A673 (cell line): ENCODE data around the gene MLC1. TPM values are rescaled to one million over a fixed set of nuclear protein-coding genes. Genes with fewer than 3 reads are reported as not detected.

ENCODE experiments used
- BruUV-seq: library from RNA; stranded (reverse); fragments of 400-500 nt; replicated peaks from 2 replicates; lab custom pipeline; 2021; lab: Mats Ljungman, UMichigan
- CTCF ChIA-PET: fragments of 300-600 bp; sonication (Branson Sonifier 250); formaldehyde crosslinking; loops from one replicate; lab custom pipeline; 2022; ENCODE audit warnings: antibody characterized with exemption; lab: Charles Lee
- POLR2A ChIA-PET: fragments of 300-600 bp; sonication (Branson Sonifier 250); formaldehyde crosslinking; loops from one replicate; lab custom pipeline; 2022; ENCODE audit warnings: antibody characterized with exemption; ENCODE audit not compliant: low non-redundant PET; lab: Charles Lee
- DNase-seq: peaks from one replicate; pipeline ENCODE4 v3.0.0-alpha.2; 2015; ENCODE audit warnings: low spot score
- H3K27ac ChIP-seq: fragments of 200-600 bp; sonication (generic); 2 replicates; pipeline ENCODE4 v1.5.1; 2016; ENCODE audit warnings: mixed run types, low read depth, mild to moderate bottlenecking, mixed read lengths, antibody characterized with exemption, low read length; ENCODE audit not compliant: poor library complexity, severe bottlenecking
- H3K27me3 ChIP-seq: fragments of 200-600 bp; sonication (generic); replicated peaks from 2 replicates; pipeline ENCODE4 v1.6.1; 2017; ENCODE audit warnings: mixed run types, low read depth, mild to moderate bottlenecking, mixed read lengths, antibody characterized with exemption, low read length; ENCODE audit not compliant: insufficient read depth, poor library complexity
- H3K36me3 ChIP-seq: fragments of 200-600 bp; sonication (generic); 2 replicates; pipeline ENCODE4 v1.6.1; 2016; ENCODE audit warnings: mixed run types, mild to moderate bottlenecking, mixed read lengths, antibody characterized with exemption, low read length; ENCODE audit not compliant: insufficient read depth, poor library complexity, severe bottlenecking
- H3K4me1 ChIP-seq: fragments of 200-600 bp; sonication (generic); 2 replicates; pipeline ENCODE4 v1.6.1; 2017; ENCODE audit warnings: mixed run types, mild to moderate bottlenecking, mixed read lengths, antibody characterized with exemption, low read length; ENCODE audit not compliant: insufficient read depth, poor library complexity, severe bottlenecking
- H3K4me3 ChIP-seq: fragments of 200-600 bp; sonication (generic); 2 replicates; pipeline ENCODE4 v1.5.1; 2016; ENCODE audit warnings: low read depth, mixed run types, mild to moderate bottlenecking, mixed read lengths, low read length; ENCODE audit not compliant: poor library complexity, severe bottlenecking
- H3K9me3 ChIP-seq: fragments of 200-600 bp; sonication (generic); 2 replicates; pipeline ENCODE4 v1.6.1; 2016; ENCODE audit warnings: mixed run types, low read depth, mild to moderate bottlenecking, mixed read lengths, antibody characterized with exemption, low read length; ENCODE audit not compliant: poor library complexity, severe bottlenecking
- EZH2 ChIP-seq: fragments of 200-600 bp; sonication (generic); IDR thresholded peaks from 2 replicates; pipeline ENCODE4 v1.6.1; 2017; ENCODE audit warnings: borderline replicate concordance, low read depth, mild to moderate bottlenecking, mixed read lengths, antibody characterized with exemption, low read length; ENCODE audit not compliant: poor library complexity, severe bottlenecking
- intact Hi-C: fragments of 100-400 bp; cut with micrococcal nuclease; formaldehyde crosslinking; loops from one replicate; pipeline ENCODE4 v1.10.0; 2022; ENCODE audit not compliant: unreplicated experiment
- total RNA-seq: library from RNA; stranded (reverse); gene quantifications from 2 replicates; pipeline ENCODE4 v1.2.3, GENCODE V29; 2021
- TF ChIP-seq, protein P1 (sequence below): fragments of 300-800, 200-600 bp; sonication (generic); conservative IDR thresholded peaks from 2 replicates; pipeline ENCODE4 v1.5.1; 2017; ENCODE audit warnings: low read depth, mild to moderate bottlenecking, antibody characterized with exemption, low read length, moderate library complexity, mixed read lengths

The MLC1 gene
- total RNA-seq, 1 experiment from 2014 or later = 0.75 TPM

DNA sequence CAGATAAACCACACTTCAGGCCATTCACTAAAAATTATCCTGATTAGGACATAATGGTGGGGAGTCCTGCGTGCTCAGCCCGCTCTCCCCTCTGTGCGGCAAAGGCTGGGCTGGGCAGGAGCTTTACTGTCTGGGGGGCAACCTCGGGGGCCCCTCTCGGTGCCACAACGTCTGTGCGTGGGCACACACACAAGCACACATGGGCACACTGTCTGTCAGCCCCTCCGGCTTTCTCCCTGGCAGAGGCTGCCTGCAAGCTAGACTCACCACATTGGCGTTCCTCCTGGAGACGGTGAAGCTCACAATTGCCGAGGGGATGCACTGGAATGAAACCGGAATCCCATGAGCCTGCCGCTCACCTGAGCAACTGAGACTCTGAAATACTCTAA, 5.2 kb downstream of the MLC1 start:
- CTCF ChIA-PET = no interaction called here

DNA sequence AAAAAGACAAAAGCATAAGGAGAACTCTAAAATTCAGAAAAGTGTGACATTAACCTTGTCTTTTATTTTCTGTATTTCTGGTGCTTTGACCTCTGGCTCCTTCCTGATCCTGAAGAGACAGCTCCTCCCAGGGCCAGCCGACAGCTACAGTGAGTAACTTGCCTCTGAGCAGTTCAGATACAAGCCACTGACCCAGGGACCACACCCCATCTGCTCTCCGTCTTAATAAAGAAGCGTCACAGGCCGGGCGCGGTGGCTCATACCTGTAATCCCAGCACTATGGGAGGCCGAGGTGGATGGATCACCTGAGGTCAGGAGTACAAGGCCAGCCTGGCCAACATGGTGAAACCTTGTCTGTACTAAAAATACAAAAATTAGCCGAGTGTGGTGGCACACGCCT, 6.5 kb downstream of the MLC1 start:
- no peak for DNase-seq
- TF ChIP-seq, protein P1, sequence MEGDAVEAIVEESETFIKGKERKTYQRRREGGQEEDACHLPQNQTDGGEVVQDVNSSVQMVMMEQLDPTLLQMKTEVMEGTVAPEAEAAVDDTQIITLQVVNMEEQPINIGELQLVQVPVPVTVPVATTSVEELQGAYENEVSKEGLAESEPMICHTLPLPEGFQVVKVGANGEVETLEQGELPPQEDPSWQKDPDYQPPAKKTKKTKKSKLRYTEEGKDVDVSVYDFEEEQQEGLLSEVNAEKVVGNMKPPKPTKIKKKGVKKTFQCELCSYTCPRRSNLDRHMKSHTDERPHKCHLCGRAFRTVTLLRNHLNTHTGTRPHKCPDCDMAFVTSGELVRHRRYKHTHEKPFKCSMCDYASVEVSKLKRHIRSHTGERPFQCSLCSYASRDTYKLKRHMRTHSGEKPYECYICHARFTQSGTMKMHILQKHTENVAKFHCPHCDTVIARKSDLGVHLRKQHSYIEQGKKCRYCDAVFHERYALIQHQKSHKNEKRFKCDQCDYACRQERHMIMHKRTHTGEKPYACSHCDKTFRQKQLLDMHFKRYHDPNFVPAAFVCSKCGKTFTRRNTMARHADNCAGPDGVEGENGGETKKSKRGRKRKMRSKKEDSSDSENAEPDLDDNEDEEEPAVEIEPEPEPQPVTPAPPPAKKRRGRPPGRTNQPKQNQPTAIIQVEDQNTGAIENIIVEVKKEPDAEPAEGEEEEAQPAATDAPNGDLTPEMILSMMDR = no peak
- no peak for TF ChIP-seq EZH2
- BruUV-seq = no TSS peak
- Histone ChIP-seq H3K4me1 (no peaks in the 10 kb centered on the region), H3K27me3 (no peaks in the 10 kb centered on the region), H3K9me3 (no peaks in the 10 kb centered on the region), H3K4me3 (no peak overlapping the region), H3K36me3 (no peaks in the 10 kb centered on the region), H3K27ac (no peak overlapping the region)
- POLR2A ChIA-PET = no interaction called here
- CTCF ChIA-PET = no interaction called here
- intact Hi-C loops = no loop called here

More for the DNA sequence above, 5.2 kb downstream of the MLC1 start:
- intact Hi-C loops = no loop called here
- no peak for TF ChIP-seq EZH2
- POLR2A ChIA-PET = no interaction called here
- Histone ChIP-seq H3K4me3 (no peak overlapping the region), H3K27ac (no peak overlapping the region), H3K4me1 (no peaks in the 10 kb centered on the region), H3K27me3 (no peaks in the 10 kb centered on the region), H3K36me3 (no peaks in the 10 kb centered on the region), H3K9me3 (no peaks in the 10 kb centered on the region)
- no TSS peak for BruUV-seq
- DNase-seq = no peak

DNA sequence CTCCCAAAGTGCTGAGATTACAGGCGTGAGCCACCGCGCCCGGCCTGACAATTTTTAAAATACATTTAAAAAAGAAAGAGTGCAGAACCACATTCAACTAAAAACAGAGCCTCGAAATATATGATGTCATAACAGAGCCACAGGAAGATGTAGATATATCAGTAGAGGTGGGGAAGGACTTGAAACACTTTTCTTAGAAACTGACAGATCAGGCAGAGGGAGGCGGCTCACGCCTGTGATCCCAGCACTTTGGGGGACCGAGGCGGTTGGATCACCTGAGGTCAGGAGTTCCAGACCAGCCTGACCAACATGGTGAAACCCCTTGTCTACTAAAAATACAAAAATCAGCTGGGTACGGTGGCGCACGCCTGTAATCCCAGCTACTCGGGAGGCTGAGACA, 7.0 kb downstream of the MLC1 start:
- Histone ChIP-seq H3K9me3 (no peaks in the 10 kb centered on the region), H3K4me3 (no peak overlapping the region), H3K4me1 (no peaks in the 10 kb centered on the region), H3K36me3 (no peaks in the 10 kb centered on the region), H3K27me3 (no peaks in the 10 kb centered on the region), H3K27ac (no peak overlapping the region)
- no peak for DNase-seq
- CTCF ChIA-PET = no interaction called here
- POLR2A ChIA-PET = interaction anchor here (0.7 kb wide), 1 partner anchor 598 kb away, joined by 9 read pairs; no protein-coding TSS in a partner anchor
- BruUV-seq = no TSS peak
- TF ChIP-seq EZH2 = no peak
- TF ChIP-seq, protein P1 = no peak
- intact Hi-C loops = no loop called here
